Ishikawa (cell line): ENCODE data around the gene SAMSN1.

Experiments
- CREB1 ChIP-seq: IDR thresholded peaks from 2 replicates; pipeline ENCODE4 v1.6.1; 2012; ENCODE audit warnings: low read depth
- EP300 ChIP-seq: IDR thresholded peaks from 2 replicates; pipeline ENCODE4 v1.6.1; 2012; ENCODE audit warnings: borderline replicate concordance
- FOXM1 ChIP-seq: IDR thresholded peaks from 2 replicates; pipeline ENCODE4 v1.6.1; 2012; ENCODE audit warnings: low read depth, borderline replicate concordance
- NFIC ChIP-seq: IDR thresholded peaks from 2 replicates; pipeline ENCODE4 v1.6.1; 2012
- TCF12 ChIP-seq: IDR thresholded peaks from 2 replicates; pipeline ENCODE4 v1.6.1; 2012; ENCODE audit warnings: low read depth
- YY1 ChIP-seq: IDR thresholded peaks from 2 replicates; pipeline ENCODE4 v1.6.1; 2012; ENCODE audit warnings: low read depth
- TF ChIP-seq, protein P1 (sequence below): IDR thresholded peaks from 2 replicates; pipeline ENCODE4 v1.6.1; 2012; ENCODE audit warnings: low read depth, mild to moderate bottlenecking

DNA sequence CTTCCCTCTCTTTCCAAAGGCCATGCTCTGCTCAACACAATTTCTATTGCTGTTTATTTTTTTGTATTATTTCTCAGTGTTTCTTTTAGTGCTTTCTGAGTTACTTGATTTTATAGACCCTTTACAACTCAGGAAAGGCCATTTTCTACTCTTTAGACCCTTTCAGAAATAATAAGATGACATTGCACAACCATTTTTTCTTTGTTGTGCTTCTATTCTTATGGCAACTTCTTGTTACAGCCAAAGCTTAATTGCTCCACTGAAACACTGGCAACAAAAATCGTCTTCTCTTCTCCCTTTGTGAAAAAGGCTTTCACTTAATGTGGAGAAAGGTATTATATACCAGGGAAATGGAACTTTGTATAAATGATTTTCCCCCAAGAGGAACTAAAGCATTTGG lies 39.0 kb upstream of the SAMSN1 start:
- TF ChIP-seq FOXM1: no peak
- no peak for TF ChIP-seq YY1
- TF ChIP-seq, protein P1, sequence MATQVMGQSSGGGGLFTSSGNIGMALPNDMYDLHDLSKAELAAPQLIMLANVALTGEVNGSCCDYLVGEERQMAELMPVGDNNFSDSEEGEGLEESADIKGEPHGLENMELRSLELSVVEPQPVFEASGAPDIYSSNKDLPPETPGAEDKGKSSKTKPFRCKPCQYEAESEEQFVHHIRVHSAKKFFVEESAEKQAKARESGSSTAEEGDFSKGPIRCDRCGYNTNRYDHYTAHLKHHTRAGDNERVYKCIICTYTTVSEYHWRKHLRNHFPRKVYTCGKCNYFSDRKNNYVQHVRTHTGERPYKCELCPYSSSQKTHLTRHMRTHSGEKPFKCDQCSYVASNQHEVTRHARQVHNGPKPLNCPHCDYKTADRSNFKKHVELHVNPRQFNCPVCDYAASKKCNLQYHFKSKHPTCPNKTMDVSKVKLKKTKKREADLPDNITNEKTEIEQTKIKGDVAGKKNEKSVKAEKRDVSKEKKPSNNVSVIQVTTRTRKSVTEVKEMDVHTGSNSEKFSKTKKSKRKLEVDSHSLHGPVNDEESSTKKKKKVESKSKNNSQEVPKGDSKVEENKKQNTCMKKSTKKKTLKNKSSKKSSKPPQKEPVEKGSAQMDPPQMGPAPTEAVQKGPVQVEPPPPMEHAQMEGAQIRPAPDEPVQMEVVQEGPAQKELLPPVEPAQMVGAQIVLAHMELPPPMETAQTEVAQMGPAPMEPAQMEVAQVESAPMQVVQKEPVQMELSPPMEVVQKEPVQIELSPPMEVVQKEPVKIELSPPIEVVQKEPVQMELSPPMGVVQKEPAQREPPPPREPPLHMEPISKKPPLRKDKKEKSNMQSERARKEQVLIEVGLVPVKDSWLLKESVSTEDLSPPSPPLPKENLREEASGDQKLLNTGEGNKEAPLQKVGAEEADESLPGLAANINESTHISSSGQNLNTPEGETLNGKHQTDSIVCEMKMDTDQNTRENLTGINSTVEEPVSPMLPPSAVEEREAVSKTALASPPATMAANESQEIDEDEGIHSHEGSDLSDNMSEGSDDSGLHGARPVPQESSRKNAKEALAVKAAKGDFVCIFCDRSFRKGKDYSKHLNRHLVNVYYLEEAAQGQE: no peak
- TF ChIP-seq NFIC: no peak
- TF ChIP-seq TCF12: no peak
- no peak for TF ChIP-seq CREB1
- TF ChIP-seq EP300: no peak
